ENCODE measurements around the gene CNKSR1.

- no peak for TF ChIP-seq CTCF (IDR thresholded peaks at IDR 0.05 in 8 of 11, conservative IDR thresholded peaks at IDR 0.05 in 3 of 11)
- TF ChIP-seq POLR2A (IDR thresholded peaks at IDR 0.05), result no peak
Measured at GRCh38 chr1:26175346-26175745, 1.9 kb upstream of the CNKSR1 start.
